ENCODE results near the gene HINT3.
"Not testable (repeated sequence)": the region's sequence is repeated elsewhere in the genome, so short reads cannot be mapped to it uniquely, and the experiment has no call there.

DNA sequence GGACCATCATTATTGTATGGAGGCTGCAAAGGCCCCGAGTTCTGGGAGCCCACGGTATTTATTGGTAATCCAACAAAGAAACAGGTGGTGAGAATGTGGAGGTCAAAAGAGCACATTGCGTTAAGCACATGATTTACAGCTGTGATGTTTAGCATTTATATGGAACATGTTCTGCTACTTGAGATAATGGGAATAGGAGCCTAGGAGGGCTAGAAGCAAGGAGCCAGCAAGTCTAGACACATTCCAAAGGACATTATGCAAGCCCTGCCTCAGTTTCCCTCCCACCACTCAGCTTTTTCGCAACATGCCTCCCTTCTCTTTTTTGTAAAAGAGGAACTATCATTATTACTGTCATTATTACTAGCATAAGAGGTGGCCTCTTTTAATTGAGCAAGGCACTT, 45.5 kb upstream of the HINT3 start:
- TF ChIP-seq CTCF (optimal IDR thresholded peaks at IDR 0.05 in 1 of 3, IDR thresholded peaks at IDR 0.05 in 1 of 3, conservative IDR thresholded peaks at IDR 0.05 in 1 of 3; ENCODE audit: extremely low read depth in 1 of 3, insufficient read depth in 2 of 3, low read length in 3 of 3); EZH2 (IDR thresholded peaks at IDR 0.05; ENCODE audit: low read length): not testable (repeated sequence)

Data from keratinocyte (primary cell).